Stimulated activated CD8-positive, alpha-beta memory T cell treated with anti-CD3 and anti-CD28 coated beads, Interleukin-4, amount 100 ng/mL, for 48 hours (primary cell): ENCODE data around the gene HELB.

Experiments
- DNase-seq: peaks from one replicate; pipeline ENCODE4 v3.0.0-alpha.2; 2020

Gene HELB

DNA sequence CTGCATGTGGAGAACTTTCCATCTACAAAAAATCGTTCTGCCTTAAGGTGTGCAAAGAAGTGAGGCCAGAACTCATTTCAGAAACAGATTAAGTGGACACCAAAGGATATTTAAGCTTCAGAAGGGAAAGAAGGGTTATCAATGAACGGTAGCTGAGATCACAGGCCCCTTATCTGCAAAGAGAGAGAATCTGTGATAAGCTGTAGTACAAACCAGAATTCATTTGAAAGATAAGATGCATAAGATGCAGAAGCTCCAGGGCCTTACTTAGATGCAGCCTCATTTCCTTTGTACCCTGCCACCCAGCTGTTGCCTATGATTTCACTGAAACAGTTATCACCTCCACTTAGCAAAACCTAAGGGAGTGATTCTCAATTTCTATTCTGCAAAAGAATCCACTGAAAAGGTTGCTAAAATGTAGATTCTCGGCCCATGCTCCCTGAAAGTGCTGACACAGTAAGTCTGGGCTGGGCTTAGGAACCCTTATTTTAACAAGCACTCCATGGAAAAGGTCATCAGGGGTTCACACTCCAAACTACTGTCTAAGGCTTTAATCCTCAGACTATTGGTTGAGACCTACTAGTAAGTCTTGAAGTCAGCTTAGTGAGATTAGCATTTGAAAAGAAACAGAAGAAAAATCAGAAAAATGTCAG, 64.8 kb downstream of the HELB start:
- DNase-seq, result no peak

DNA sequence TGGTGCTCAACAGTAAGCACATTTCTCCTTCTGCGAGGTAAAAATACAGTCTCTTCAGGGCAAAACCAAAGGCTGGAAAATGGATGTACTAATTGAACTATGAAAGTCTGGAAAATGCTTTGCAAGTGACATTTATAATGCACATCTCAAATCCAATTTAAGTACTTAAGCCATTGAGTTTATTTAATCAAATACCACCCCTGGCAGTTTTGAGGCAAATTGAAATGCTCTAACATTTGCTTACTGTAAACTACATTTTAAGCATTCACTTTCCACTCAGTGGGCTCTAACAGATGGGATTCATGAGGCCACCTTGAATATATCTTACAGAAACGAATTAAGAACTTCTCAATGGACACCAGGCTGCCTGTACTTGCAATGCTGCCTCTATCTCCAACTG, 69.7 kb downstream of the HELB start:
- DNase-seq, result no peak

DNA sequence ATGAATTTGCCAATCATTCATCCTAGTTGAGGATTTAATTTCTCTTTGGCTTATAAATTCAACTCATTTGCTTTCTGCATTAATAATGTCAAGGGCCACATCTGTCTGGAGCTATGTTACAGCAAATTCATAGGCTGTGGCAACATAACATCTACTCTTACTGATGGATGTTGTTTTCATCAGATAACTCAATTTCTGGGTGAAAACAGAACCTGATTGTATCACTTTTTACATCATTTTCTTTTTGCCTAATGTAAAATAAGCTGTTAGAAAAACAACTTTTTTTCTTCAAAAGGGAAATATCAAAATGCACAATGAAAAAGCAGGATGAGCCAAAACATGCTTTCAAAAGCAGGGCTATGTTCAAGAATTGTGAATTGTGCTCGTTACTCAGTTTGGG, 73.3 kb downstream of the HELB start:
- DNase-seq, result no peak

DNA sequence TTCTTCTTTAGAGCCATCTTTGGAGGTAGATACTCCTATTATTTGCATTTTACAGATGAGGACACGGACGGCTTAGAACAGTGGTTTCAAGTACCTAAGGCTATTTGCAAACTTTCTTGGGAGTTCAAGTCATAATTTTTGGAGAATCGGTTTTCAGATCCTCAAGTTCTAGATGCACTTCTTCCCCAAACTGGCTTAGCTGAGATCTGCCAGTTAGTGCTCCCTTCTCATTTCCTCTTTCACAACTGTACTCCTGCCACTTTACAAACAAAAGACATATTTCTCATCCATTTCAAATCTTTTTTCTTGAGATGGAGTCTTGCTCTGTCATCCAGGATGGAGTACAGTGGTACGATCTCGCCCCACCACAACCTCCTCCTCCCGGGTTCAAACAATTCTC, 77.3 kb downstream of the HELB start:
- DNase-seq, result no peak

DNA sequence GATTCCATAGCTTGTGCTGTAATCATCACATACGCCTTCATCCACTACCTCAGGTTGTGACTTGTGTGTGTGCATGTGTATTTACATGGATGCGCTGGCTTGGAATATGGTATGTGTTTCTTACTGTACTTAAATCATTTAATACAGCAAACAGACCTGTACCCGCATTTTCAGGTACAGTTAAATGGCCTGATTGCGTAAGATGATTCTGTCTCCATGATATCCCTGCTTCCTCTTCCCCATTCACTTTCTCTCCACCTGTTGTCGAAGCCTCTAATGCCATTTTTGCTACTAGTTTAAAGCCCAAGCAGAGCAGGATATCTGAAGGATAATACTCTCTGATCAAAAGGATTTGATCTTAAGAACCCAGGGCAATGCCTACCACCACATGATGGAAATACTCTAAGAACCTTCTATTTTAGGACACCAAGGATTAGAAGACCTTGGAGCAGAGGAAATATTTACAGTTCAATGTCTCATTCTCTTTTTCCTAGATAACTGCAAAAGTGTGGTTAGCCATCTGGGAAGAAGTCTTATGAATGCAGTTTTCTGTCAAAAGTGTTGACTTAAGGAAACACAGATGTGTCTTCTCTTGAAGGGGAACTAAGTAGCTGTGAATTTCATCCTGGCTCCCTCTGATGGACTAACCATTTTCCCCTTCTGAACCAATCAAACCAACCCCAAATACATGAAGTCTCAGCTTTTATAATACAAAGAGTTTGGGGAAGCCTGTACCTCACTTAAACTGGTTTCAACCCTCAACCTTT, 78.7 kb downstream of the HELB start:
- DNase-seq, result no peak

DNA sequence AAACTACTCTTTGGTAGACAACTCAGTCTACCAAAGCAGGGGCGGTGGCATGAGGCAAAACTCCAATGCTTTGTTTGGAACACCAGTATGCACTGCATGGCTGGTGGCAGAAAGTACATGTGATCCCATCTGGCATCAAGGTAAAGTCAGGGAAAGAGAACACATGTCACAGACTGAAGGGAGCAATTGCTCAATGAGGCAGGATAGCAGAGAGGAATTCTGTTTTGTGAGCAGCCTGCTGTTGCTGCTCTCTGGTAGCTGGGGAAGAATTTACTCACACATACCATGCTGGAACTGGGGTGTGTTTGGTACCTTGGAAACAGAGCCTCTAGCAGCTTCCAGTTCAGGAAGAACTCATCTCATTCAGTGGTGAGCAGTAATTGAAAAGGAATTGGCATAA, 84.8 kb downstream of the HELB start:
- DNase-seq, result no peak
